Gastroesophageal sphincter (tissue), 4 donors: Measurements from ENCODE around the gene HDLBP. TPM values are rescaled to one million over a fixed set of nuclear protein-coding genes. Genes with fewer than 3 reads are reported as not detected.

Experiments
- ATAC-seq: fragments of 150-250 bp; one replicate; pipeline ENCODE4 v1.9.1; 2016; ENCODE audit warnings: mild to moderate bottlenecking, moderate library complexity
- H3K27ac ChIP-seq, 4 donors: fragments of 200-600 bp; sonication (generic) in 3 of 4; 1 replicate in 3 of 4; 2 replicates in 1 of 4; pipeline ENCODE4 v1.5.1; 2016 to 2019
- H3K27me3 ChIP-seq: fragments of 200-600 bp; sonication (generic); one replicate; pipeline ENCODE4 v1.5.1; 2019
- H3K36me3 ChIP-seq, 2 donors: fragments of 200-600 bp; sonication (generic); one replicate each; pipeline ENCODE4 v1.5.1; 2019; ENCODE audit warnings: control low read depth in 1 of 2
- H3K4me1 ChIP-seq, 3 donors: fragments of 200-600 bp; sonication (generic); 1 replicate in 2 of 3; 2 replicates in 1 of 3; pipeline ENCODE4 v1.5.1; 2016 to 2019; ENCODE audit warnings: control low read depth in 2 of 3
- H3K4me3 ChIP-seq, 2 donors: fragments of 200-600 bp; sonication (generic); one replicate each; pipeline ENCODE4 v1.5.1; 2019; ENCODE audit warnings: mild to moderate bottlenecking in 1 of 2, moderate library complexity in 1 of 2
- H3K9me3 ChIP-seq, 3 donors: fragments of 200-600 bp; sonication (generic); one replicate each; pipeline ENCODE4 v1.5.1; 2017 to 2019; ENCODE audit warnings: control low read depth in 2 of 3
- CTCF ChIP-seq, 4 experiments: fragments of 200-600 bp in 2 of 4; fragments of 450-650 bp in 2 of 4; sonication (generic) in 1 of 4; IDR thresholded peaks; one replicate each; pipeline ENCODE4 v1.5.1; 2017 to 2019; ENCODE audit warnings: antibody characterized with exemption in 4 of 4, mild to moderate bottlenecking in 2 of 4, moderate library complexity in 2 of 4
- EP300 ChIP-seq: sonication (generic); formaldehyde crosslinking; IDR thresholded peaks from one replicate; pipeline ENCODE4 v1.6.1; 2017; ENCODE audit warnings: antibody characterized with exemption, mild to moderate bottlenecking
- POLR2A ChIP-seq, 2 donors: fragments of 450-650 bp; IDR thresholded peaks; one replicate each; pipeline ENCODE4 v1.6.1; 2017; ENCODE audit warnings: antibody characterized with exemption in 2 of 2, mild to moderate bottlenecking in 2 of 2, moderate library complexity in 1 of 2
- POLR2AphosphoS5 ChIP-seq: sonication (generic); formaldehyde crosslinking; IDR thresholded peaks from one replicate; pipeline ENCODE4 v1.6.1; 2017; ENCODE audit warnings: antibody characterized with exemption
- WGBS, 2 donors: methylation state at CpG; one replicate each; pipeline ENCODE4 v1.1.5; 2018; ENCODE audit warnings: low coverage in 1 of 2; 5-methylcytosine and 5-hydroxymethylcytosine counted together
- total RNA-seq, 4 donors: library from RNA; depleted of rRNA; stranded (reverse); fragments of >200 nt; gene quantifications; one replicate each; pipeline ENCODE4 v1.1.0, GENCODE V29; 2016

Gene HDLBP
- total RNA-seq, 4 donors from 2014 or later = 279 to 367 (median 295) TPM

DNA sequence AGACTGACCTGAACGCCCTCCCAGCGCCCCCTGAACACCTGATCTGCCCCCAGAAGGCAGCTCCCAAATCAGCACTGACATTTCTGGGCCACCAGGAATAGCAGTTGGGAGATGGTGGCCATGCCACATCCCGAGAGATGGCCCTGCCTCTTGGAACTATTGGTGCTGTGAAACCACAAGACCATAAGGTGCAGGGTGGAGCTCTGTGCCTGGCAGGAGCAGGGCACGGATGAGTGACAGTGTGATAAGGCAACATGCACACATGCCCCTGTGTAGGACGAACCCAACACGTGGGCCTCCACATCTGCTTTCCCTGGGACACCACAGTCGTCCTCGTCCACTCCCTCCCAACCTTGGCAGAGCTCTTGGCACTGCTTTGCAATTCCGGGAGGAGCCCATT lies 100.1 kb downstream of the HDLBP start:
- no peaks in the 10 kb centered on the region for H3K27me3 ChIP-seq
- TF ChIP-seq EP300 (no peak), CTCF (IDR thresholded peaks at IDR 0.05) (no peak), POLR2A (IDR thresholded peaks at IDR 0.05) (no peak), POLR2AphosphoS5 (no peak)
- no peak overlapping the region for H3K27ac ChIP-seq
- no peak overlapping the region for H3K4me3 ChIP-seq
- ATAC-seq = no peak
- H3K4me1 ChIP-seq = peaks cover 0 to 19% (median 7%) of the 10 kb centered on the region in 3 donors
- H3K9me3 ChIP-seq = no peaks in the 10 kb centered on the region
- no peaks in the 10 kb centered on the region for H3K36me3 ChIP-seq
- 59% methylated on average over 5 of the region's 9 CpGs; no CpG with 5 or more reads in 1 of the 2 donors for WGBS, 2 donors

DNA sequence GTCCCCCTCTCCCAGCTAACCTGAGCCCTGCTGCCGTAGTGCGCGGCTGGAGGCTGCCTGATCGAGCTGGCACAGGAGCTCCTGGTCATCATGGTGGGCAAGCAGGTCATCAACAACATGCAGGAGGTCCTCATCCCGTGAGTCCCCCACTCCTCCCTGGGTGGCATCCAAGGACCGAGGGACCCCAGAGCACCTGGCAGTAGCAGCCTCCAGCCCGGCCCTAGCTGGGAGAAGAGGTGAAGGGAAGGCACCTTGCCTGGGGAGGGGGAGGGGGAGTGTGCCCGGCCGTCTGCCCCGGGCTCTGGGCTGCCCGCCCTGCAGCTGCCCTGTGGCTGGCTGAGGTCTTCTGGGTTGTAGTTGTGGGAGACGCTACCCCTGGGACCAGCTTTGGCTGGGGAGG lies 100.7 kb downstream of the HDLBP start:
- H3K36me3 ChIP-seq = no peaks in the 10 kb centered on the region
- H3K27me3 ChIP-seq = no peaks in the 10 kb centered on the region
- ATAC-seq = no peak
- no peak overlapping the region for H3K4me3 ChIP-seq
- no peak overlapping the region for H3K27ac ChIP-seq
- WGBS, 2 donors = no CpG with 5 or more reads among the region's 12 CpGs
- H3K4me1 ChIP-seq = peaks cover 0 to 19% (median 7%) of the 10 kb centered on the region in 3 donors
- H3K9me3 ChIP-seq = no peaks in the 10 kb centered on the region
- TF ChIP-seq POLR2AphosphoS5 (no peak), EP300 (no peak), POLR2A (IDR thresholded peaks at IDR 0.05) (no peak), CTCF (IDR thresholded peaks at IDR 0.05) (no peak)

DNA sequence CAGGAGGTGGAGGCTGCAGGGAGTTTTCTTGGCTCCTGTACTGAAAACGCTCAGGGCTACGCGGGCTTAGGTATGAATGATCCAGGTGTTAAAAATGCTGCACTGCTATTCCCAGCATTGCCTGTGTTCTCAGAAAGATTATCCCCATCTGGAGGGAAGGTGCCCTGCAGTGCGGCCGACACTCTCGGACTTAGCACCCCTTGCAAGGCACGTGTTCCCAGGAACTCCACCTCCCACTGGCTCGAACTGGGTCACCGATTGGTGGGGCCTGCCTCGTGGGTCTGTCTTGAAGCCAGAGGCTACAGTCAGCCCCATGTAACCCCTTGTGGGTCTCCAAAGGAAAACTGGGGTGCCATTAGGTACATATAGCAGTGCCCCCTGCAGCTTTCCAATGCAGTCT lies 101.3 kb downstream of the HDLBP start:
- Histone ChIP-seq H3K4me1 (peaks cover 0 to 16% (median 7%) of the 10 kb centered on the region in 3 donors), H3K27ac (no peak overlapping the region), H3K36me3 (no peaks in the 10 kb centered on the region), H3K9me3 (no peaks in the 10 kb centered on the region), H3K27me3 (no peaks in the 10 kb centered on the region), H3K4me3 (no peak overlapping the region)
- 10% methylated on average over 2 of the region's 10 CpGs; no CpG with 5 or more reads in 1 of the 2 donors for WGBS, 2 donors
- no peak for TF ChIP-seq EP300
- TF ChIP-seq POLR2A (IDR thresholded peaks at IDR 0.05) = no peak
- no peak for TF ChIP-seq POLR2AphosphoS5
- no peak for TF ChIP-seq CTCF (IDR thresholded peaks at IDR 0.05)
- ATAC-seq = no peak

DNA sequence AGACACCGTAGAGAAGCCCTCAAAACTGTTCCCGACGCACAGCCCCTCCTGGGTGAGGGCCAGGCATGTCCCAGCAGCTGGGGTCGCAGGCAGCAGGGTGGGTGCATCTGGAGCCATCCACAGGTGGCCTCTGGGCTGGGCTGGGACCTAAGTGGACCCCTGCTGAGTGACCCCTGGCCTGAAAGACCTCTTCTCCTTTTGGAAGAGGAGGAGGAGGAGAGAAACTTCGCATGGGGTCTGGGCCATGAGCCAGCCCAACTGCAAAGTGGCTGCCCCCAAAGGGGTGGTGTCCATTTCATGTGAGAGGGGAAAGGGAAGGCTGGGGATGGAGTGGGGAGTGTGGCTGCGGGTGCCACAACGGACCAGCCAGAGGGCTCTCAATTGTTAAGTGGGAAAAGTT lies 101.9 kb downstream of the HDLBP start:
- 65 to 86% methylated on average over 1 to 4 of the region's 7 CpGs for WGBS, 2 donors
- Histone ChIP-seq H3K36me3 (no peaks in the 10 kb centered on the region), H3K4me1 (peaks cover 0 to 10% (median 1%) of the 10 kb centered on the region in 3 donors), H3K4me3 (no peak overlapping the region), H3K27me3 (no peaks in the 10 kb centered on the region), H3K27ac (no peak overlapping the region), H3K9me3 (no peaks in the 10 kb centered on the region)
- ATAC-seq = no peak
- TF ChIP-seq POLR2A (IDR thresholded peaks at IDR 0.05) = no peak
- TF ChIP-seq CTCF (IDR thresholded peaks at IDR 0.05) = no peak
- TF ChIP-seq EP300 = no peak
- no peak for TF ChIP-seq POLR2AphosphoS5

DNA sequence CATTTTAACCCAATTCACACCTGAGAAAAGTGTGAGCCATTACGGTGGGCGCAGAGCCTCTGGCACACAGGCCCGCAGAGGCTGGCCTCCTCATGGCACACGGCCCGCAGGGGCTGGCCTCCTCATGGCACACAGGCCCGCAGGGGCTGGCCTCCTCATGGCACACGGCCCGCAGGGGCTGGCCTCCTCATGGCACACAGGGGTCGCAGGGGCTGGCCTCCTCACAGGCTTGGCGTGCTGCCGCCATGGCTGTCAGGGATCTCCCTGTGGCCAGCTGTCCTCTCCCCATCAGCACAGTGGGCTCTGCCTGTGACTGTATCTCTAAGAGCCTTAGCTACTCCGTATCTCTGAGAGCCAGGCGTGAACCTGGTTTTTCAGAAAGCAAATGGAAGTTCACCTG lies 102.4 kb downstream of the HDLBP start:
- no peaks in the 10 kb centered on the region for H3K9me3 ChIP-seq
- no peak overlapping the region for H3K27ac ChIP-seq
- no peaks in the 10 kb centered on the region for H3K27me3 ChIP-seq
- H3K4me3 ChIP-seq = no peak overlapping the region
- TF ChIP-seq EP300 (no peak), POLR2A (IDR thresholded peaks at IDR 0.05) (no peak), POLR2AphosphoS5 (no peak), CTCF (IDR thresholded peaks at IDR 0.05) (no peak)
- no peaks in the 10 kb centered on the region for H3K36me3 ChIP-seq
- no peak for ATAC-seq
- 40 to 57% methylated on average over 2 to 5 of the region's 13 CpGs for WGBS, 2 donors
- H3K4me1 ChIP-seq = peaks cover 0 to 4% (median 0%) of the 10 kb centered on the region in 3 donors
